ENCODE measurements around the gene TLE5. TPM values are rescaled to one million over a fixed set of nuclear protein-coding genes. Genes with fewer than 3 reads are reported as not detected.

TLE5 gene
- total RNA-seq, 3 donors from 2014 or later = 329 to 407 (median 397) TPM

DNA sequence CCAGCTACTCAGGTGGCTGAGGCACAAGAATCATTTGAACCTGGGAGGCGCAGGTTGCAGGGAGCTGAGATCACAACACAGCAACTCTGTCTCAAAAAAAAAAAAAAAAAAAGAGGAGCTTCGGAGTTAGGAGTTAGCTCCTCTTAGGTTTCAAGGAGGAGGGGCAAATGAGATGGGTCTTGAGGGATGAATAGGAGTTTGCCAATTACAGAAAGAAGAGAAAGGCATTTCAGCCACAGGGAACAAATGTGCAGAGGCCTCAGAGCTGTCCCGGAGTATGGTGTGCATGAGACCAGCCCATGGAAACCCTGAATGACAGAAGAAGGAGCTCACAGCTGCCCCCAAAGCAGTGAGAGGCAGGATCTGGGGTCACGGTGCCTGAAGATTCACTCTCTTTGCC is 57.8 kb downstream of the TLE5 start:
- intact Hi-C loops (cut with DNase I; ENCODE audit: low total_unique reads) = no loop called here
- Histone ChIP-seq H3K4me1 (no peaks in the 10 kb centered on the region), H3K36me3 (peaks cover 5% of the 10 kb centered on the region), H3K27ac (no peak overlapping the region), H3K9me3 (no peaks in the 10 kb centered on the region), H3K4me3 (no peak overlapping the region), H3K27me3 (no peaks in the 10 kb centered on the region)
- DNase-seq (ENCODE audit: low spot score in 2 of 2) = no peak
- TF ChIP-seq POLR2AphosphoS5 (IDR thresholded peaks at IDR 0.05) = no peak
- no peak for TF ChIP-seq POLR2A (IDR thresholded peaks at IDR 0.05)
- TF ChIP-seq, protein P1, sequence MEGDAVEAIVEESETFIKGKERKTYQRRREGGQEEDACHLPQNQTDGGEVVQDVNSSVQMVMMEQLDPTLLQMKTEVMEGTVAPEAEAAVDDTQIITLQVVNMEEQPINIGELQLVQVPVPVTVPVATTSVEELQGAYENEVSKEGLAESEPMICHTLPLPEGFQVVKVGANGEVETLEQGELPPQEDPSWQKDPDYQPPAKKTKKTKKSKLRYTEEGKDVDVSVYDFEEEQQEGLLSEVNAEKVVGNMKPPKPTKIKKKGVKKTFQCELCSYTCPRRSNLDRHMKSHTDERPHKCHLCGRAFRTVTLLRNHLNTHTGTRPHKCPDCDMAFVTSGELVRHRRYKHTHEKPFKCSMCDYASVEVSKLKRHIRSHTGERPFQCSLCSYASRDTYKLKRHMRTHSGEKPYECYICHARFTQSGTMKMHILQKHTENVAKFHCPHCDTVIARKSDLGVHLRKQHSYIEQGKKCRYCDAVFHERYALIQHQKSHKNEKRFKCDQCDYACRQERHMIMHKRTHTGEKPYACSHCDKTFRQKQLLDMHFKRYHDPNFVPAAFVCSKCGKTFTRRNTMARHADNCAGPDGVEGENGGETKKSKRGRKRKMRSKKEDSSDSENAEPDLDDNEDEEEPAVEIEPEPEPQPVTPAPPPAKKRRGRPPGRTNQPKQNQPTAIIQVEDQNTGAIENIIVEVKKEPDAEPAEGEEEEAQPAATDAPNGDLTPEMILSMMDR (IDR thresholded peaks at IDR 0.05) = no peak

DNA sequence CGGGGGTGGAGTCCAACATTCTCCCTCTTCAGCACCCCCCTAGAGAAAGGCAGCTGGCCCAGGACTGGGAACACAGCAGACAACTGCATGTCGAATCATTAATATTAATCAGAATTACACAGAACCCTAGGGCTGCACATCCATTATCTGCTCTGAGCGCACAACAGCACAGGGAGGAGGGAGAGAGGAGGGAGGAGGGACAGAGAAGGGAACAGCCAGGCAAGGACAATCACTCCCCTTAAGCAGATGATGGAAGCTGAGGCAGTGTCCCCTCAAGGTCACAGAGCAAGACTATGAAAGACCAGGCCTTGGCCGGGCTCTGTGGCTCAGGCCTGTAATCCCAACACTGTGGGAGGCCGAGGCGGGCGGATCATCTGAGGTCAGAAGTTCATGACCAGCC is 59.2 kb downstream of the TLE5 start:
- DNase-seq (ENCODE audit: low spot score in 2 of 2) = no peak
- no peak for TF ChIP-seq POLR2A (IDR thresholded peaks at IDR 0.05)
- TF ChIP-seq POLR2AphosphoS5 (IDR thresholded peaks at IDR 0.05) = no peak
- TF ChIP-seq, protein P1 (IDR thresholded peaks at IDR 0.05) = no peak
- intact Hi-C loops (cut with DNase I; ENCODE audit: low total_unique reads) = no loop called here
- Histone ChIP-seq H3K27ac (no peak overlapping the region), H3K9me3 (no peaks in the 10 kb centered on the region), H3K4me1 (no peaks in the 10 kb centered on the region), H3K36me3 (peaks cover 5% of the 10 kb centered on the region), H3K4me3 (no peak overlapping the region), H3K27me3 (no peaks in the 10 kb centered on the region)

Other genes starting within 250 kb of the TLE5 start
- gene ZNF554, start 242.6 kb downstream of the TLE5 start, total RNA-seq = 10 to 100 TPM in 1 of 3 donors, 1 to 10 TPM in 2; 2.1 to 10.4 (median 7.5) TPM
- gene ZNF555, start 221.0 kb downstream of the TLE5 start, total RNA-seq = 10 to 100 TPM in 1 of 3 donors, 1 to 10 TPM in 2; 4.6 to 10.7 (median 7.5) TPM
- gene ZNF556, start 195.2 kb downstream of the TLE5 start, total RNA-seq = under 1 TPM in 2 of 3 donors, not detected in 1; 0.15 to 0.33 TPM
- gene ZNF57, start 161.6 kb downstream of the TLE5 start, total RNA-seq = 1 to 10 TPM; 2.7 to 9.2 (median 6.9) TPM
- 1 to 10 TPM; 2.2 to 5.1 (median 4.9) TPM for gene ZNF77, start 117.5 kb downstream of the TLE5 start, total RNA-seq
- gene TLE6, start 84.9 kb downstream of the TLE5 start, total RNA-seq = 1 to 10 TPM; 1.6 to 4.3 (median 3.2) TPM
- 10 to 100 TPM; 25.3 to 65.6 (median 35.1) TPM for gene TLE2, start 33.2 kb downstream of the TLE5 start, total RNA-seq
- 10 to 100 TPM; 40.5 to 52.0 (median 42.3) TPM for gene GNA11, start 31.9 kb upstream of the TLE5 start, total RNA-seq
- 10 to 100 TPM in 1 of 3 donors, 1 to 10 TPM in 2; 7.8 to 16.2 (median 8.5) TPM for gene GNA15, start 73.5 kb upstream of the TLE5 start, total RNA-seq
- 1 to 10 TPM in 2 of 3 donors, not detected in 1; 1.3 to 1.9 TPM for gene S1PR4, start 116.3 kb upstream of the TLE5 start, total RNA-seq
- gene NCLN, start 123.4 kb upstream of the TLE5 start, total RNA-seq = 10 to 100 TPM; 21.1 to 34.7 (median 25.3) TPM
- gene CELF5, start 162.2 kb upstream of the TLE5 start, total RNA-seq = under 1 TPM in 2 of 3 donors, not detected in 1; 0.33 to 0.59 TPM